Measurements from ENCODE around the gene PTGFRN. TPM values are rescaled to one million over a fixed set of nuclear protein-coding genes. Genes with fewer than 3 reads are reported as not detected.

Gene PTGFRN
- total and polyA plus RNA-seq, 7 donors, result 0.79 to 8.1 (median 2.3) TPM

DNA sequence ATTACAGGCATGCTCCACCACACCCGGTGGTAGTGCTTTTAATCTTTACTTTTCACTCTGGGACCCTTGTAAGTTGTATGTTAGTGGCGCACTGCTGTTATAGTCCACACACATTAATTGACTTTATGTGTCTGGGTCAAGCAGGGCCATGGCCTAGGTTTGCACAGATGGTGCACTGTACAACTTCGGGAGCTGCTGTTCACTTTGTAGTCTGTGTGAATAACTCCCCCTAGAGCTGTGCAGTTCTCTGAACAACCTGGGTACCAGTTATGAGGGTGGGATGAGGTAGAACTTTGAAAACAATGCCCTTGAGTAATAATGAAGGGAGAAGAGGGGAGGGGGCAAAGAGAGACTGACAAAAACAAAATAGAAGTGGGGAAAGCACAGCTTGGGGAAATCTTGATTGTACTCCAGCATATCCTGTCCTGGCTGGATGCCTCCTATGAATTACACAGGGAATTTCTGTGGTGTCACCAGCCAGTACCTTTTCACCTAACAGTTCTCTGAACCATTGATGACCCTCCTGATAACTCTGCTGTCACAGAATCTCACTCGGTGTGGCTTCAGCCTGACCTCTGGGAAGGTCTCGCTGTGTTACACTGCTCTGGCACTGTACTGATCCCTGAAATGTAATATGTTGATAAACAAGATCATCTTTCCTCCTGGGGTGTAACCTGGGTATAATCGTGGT is 2.2 kb downstream of the PTGFRN start:
- H3K4me3 ChIP-seq, result no peak overlapping the region
- DNase-seq (no peak), ATAC-seq (no peak)
- H3K27ac ChIP-seq, result no peak overlapping the region
- no peaks in the 10 kb centered on the region for H3K9me3 ChIP-seq
- peaks cover 0 to 65% (median 0%) of the 10 kb centered on the region in 3 donors for H3K27me3 ChIP-seq (ENCODE audit: insufficient read depth in 3 of 3, low read length in 2 of 3)
- TF ChIP-seq, protein P1, sequence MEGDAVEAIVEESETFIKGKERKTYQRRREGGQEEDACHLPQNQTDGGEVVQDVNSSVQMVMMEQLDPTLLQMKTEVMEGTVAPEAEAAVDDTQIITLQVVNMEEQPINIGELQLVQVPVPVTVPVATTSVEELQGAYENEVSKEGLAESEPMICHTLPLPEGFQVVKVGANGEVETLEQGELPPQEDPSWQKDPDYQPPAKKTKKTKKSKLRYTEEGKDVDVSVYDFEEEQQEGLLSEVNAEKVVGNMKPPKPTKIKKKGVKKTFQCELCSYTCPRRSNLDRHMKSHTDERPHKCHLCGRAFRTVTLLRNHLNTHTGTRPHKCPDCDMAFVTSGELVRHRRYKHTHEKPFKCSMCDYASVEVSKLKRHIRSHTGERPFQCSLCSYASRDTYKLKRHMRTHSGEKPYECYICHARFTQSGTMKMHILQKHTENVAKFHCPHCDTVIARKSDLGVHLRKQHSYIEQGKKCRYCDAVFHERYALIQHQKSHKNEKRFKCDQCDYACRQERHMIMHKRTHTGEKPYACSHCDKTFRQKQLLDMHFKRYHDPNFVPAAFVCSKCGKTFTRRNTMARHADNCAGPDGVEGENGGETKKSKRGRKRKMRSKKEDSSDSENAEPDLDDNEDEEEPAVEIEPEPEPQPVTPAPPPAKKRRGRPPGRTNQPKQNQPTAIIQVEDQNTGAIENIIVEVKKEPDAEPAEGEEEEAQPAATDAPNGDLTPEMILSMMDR (IDR thresholded peaks at IDR 0.05), result no peak
- H3K36me3 ChIP-seq (ENCODE audit: insufficient read depth in 1 of 2, low read depth in 1 of 2), result no peaks in the 10 kb centered on the region
- 55 to 69% (median 57%) methylated on average over 6 of the region's 6 CpGs for WGBS, 3 donors
- intact Hi-C loops (cut with DNase I), result no loop called here
- H3K4me1 ChIP-seq, result no peaks in the 10 kb centered on the region

- Histone ChIP-seq H3K27me3 (ENCODE audit: insufficient read depth in 3 of 3, low read length in 2 of 3) (peaks cover 0 to 68% (median 0%) of the 10 kb centered on the region in 3 donors), H3K27ac (no peak overlapping the region), H3K9me3 (no peaks in the 10 kb centered on the region), H3K36me3 (ENCODE audit: insufficient read depth in 1 of 2, low read depth in 1 of 2) (no peaks in the 10 kb centered on the region), H3K4me3 (no peak overlapping the region), H3K4me1 (no peaks in the 10 kb centered on the region)
- WGBS, 3 donors, result 93 to 100% (median 100%) methylated on average over 2 of the region's 2 CpGs
- no peak for DNase-seq
- no peak for ATAC-seq
- TF ChIP-seq, protein P1 (IDR thresholded peaks at IDR 0.05), result no peak
- intact Hi-C loops (cut with DNase I), result no loop called here
Measured at GRCh38 chr1:116912846-116913245, 3.1 kb downstream of the PTGFRN start.

DNA sequence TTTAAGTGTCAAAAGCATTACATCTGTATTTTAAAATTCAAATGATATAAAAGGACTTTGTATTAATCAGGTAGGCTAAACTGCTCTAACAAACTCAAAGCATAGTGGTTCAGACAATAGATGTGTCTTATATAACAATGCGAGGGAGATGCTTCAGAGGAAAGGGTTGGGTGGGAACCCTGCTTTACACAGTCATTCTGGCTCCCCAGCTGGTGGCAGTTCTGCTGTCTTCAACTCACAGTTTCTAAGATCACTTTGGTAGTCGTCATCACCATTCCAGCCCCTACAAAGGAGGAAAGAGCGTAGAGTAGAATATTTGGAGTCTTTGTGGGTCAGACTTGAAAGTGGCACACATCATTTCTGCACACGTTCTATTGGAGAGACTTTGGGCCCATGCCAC is 4.2 kb downstream of the PTGFRN start:
- intact Hi-C loops (cut with DNase I), result no loop called here
- TF ChIP-seq, protein P1 (IDR thresholded peaks at IDR 0.05), result no peak
- 74 to 90% (median 82%) methylated on average over 4 of the region's 4 CpGs for WGBS, 3 donors
- Histone ChIP-seq H3K4me3 (no peak overlapping the region), H3K36me3 (ENCODE audit: insufficient read depth in 1 of 2, low read depth in 1 of 2) (no peaks in the 10 kb centered on the region), H3K9me3 (no peaks in the 10 kb centered on the region), H3K27ac (no peak overlapping the region), H3K27me3 (ENCODE audit: insufficient read depth in 3 of 3, low read length in 2 of 3) (peaks cover 0 to 68% (median 2%) of the 10 kb centered on the region in 3 donors), H3K4me1 (no peaks in the 10 kb centered on the region)
- ATAC-seq (no peak), DNase-seq (no peak)

GRCh38 chr1:116914667-116915066 is 5.0 kb downstream of the PTGFRN start:
- Histone ChIP-seq H3K9me3 (no peaks in the 10 kb centered on the region), H3K4me3 (no peak overlapping the region), H3K27me3 (ENCODE audit: insufficient read depth in 3 of 3, low read length in 2 of 3) (peaks cover 0 to 61% (median 2%) of the 10 kb centered on the region in 3 donors), H3K4me1 (no peaks in the 10 kb centered on the region), H3K36me3 (ENCODE audit: insufficient read depth in 1 of 2, low read depth in 1 of 2) (no peaks in the 10 kb centered on the region), H3K27ac (no peak overlapping the region)
- ATAC-seq (no peak), DNase-seq (no peak)
- TF ChIP-seq, protein P1 (IDR thresholded peaks at IDR 0.05), result no peak
- intact Hi-C loops (cut with DNase I), result no loop called here
- WGBS, 3 donors, result 65 to 77% (median 66%) methylated on average over 7 of the region's 7 CpGs

Data from psoas muscle (tissue), 8 donors.